NCI-H1092 (cell line): Measurements from ENCODE around the gene MRPL55.
A peak's percentile ranks its signal among the peaks of the same experiment; 100 is the strongest.

Experiments
- DNase-seq: peaks from one replicate; lab custom pipeline; 2025; lab: John Stamatoyannopoulos, UW

The MRPL55 gene

DNA sequence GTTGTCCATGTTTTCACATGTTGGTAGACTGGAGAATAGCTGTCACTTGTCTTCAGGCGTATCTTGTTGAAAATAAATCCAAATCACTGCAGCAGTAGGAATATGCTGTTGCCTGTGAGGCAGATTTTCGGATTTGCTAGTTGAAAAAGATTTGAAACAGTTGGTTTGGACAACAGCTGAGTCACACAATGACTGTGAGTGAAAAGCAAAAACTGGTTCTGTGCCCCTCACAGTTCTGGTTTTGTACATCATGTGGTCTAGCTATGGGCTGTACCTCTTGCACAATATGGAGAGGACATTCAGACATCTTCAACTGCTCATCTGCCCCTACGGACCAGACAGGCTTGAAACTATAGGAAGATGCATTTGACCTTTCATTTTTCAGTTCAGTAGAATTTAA lies 24.8 kb downstream of the MRPL55 start:
- DNase-seq, result no peak

DNA sequence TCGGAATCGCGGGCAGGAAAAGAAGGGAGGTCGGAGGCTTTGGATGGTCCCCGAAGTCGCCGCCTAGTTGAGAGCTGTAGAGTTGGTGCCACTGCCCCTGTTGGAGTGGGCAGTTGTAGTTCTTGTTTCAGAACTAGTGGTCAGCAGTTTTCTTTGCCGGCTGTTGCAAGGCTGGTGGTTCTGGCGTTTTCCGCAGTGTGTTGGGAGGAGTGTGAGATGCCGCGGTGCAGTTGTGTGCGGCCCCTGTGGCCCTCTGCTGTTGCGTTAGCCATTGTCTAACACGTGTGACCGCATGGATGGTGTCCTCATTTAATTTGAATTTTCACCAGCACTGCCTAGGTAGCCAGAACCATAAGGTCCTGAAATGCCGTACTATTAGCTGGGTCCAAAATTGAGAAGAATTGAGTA lies 25.2 kb downstream of the MRPL55 start:
- DNase-seq, result no peak

DNA sequence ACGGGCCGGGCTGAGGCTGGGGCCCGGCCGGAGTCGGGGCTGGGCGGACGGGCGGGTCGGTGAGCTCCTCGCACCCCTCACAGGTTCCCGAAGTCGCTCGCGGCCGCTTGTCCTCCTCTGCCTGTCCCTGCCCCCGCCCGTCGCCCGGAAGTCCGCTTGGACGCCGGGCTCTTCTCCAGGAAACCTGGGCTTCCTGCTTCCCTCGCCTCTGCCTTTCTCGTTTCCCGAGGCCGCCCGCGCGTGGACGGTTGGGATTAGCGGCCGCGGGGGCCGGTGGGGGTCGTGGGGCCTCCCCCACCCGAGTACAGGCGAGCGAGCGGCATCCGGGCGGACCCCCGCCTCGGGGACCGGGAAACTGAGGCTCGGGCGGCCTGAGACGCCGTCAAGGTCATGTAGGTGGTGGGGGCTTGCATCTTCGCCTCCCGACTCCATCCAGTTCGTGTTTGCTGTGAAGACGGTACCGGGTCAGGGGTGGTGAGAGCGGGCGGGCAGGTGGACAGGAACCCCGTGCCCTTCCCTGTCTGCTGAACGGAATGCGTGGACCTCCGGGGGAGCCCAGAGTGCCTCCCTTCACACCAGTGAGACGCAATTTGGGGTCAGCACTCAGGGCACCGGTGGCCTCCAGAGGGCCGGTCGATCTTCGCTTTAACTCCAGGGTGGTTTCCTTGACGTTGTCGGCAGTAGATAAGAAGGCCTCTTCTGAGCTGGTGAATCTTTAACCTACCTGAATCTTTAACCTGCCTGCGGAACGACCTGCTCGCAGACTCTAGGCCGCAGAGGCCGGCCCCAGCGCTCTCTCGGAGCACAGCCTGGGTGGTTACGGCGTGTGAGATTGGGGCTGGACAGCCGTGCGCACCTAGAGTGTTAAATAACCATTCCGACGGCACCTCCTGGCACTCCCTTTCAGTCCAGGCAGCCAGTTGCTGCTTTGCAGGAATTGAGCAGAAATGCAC lies 25.9 kb downstream of the MRPL55 start:
- no peak for DNase-seq

DNA sequence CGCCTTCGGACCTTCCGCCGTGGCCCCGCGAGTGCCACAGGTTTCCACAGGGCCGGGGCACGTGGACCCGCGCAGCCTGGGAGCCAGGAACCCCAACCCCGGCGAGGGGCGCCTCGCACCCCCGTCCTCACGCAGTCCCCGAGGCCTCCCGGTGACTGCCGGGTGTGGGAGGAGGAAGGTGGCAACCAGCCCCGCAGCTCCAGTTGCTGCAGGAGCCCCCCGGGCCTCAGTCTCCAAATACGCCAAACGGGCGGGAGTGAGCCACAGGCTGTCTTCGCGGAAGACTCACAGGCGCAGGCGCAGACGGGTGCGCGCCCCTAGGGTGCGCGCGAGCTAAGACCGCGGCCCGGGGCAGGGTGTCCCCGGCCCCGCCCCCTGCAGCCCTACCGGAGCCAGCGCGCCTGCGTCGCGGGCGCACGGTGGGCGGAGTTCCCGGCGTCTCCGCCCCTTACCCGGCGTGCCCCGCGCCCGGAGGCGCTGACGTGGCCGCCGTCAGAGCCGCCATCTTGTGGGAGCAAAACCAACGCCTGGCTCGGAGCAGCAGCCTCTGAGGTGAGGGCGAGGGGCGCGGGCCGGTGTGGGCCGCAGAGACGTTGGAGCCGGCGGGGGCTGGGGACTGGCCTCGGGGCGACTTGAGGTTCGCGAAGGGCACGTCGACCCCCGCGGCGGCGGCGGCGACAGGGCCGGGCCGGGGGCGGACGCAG lies 26.7 kb downstream of the MRPL55 start, which contains the start of gene ARF1:
Gene ARF1 (plus strand): TSS at position 495 of the 704 bp plus-strand sequence. CDS start 14,407 bp downstream, outside the sequence.
- peak; percentile 93 for DNase-seq

DNA sequence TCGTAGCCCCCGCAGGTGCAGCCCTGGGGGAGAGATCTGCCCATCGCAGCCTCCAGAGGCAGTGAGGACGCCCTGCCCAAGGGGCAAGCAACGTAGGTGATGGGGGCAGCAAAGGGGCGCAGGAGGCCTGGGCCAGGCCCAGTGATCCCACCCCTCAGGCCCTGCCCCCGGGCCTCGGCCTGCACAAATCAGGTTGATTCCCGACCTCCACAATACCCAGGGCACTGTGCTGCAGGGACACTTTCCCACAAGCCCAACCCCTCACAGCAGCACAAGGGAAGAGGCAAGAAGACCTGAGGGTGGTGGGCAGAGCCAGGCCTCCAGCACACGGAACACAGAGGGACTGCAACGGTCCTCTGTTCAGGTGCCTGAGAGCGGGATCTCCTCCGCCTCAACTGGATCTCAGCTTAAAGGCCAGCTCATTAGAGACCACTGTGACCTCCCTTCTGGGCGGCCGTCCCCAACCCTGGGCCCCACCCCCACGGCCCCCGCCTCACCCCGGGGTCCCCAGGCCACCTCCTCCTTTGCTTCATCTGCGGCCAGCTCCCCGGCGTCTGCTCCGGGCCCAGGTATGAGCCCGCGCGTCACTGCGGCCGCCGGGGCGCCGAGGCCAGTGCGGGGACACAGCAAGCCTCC lies 27.4 kb downstream of the MRPL55 start:
- DNase-seq, result no peak

DNA sequence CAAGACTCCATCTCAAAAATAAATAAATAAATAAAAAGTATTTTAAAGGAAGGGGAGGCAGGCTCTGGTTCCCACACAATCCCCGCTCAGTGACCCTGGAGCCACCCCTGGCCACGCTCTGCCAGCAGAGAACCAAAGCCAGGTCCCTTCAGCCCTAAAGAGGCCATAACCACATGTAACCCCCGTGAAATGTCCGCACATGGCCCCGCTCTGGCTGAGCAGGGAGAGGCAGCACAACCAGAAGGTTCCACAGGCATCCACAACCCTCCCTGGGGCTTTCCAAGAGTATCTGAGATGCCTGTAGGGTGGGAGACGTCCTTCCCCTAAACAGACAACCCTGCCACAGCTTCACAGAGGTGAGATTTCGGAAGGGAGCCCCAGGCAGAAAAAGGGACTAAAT lies 28.0 kb downstream of the MRPL55 start:
- no peak for DNase-seq

DNA sequence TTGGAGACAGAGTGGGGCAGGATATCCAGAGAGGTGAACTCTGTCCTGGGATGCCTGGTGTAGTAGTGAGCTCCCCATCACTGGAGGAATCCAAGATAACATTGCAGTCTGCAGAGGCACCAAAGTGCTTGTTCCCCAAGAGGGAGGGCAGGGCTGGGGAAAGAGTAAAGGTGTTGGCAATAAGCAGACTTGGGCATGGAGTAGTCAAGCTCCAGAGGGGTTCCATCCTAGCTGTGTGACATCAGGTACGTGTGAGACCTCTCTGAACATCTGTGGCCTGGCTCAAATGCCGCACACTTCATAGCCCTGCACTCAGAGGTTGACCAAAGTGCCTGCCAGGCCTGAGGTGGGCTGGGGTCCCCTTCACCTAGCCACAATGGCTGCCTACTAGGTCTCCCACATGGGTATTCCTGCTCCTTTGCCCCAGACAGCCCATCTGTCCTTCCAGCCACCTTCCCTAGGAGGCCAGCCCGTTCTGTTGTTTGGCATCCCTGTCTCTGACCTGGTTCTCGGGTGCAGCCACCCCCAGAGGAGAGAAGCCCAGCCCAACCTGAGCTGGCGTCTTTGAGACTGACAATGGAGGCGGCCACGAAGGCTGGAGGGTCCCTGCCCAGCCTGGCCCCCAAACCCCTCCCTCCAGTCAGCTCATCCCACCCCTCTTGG lies 29.4 kb downstream of the MRPL55 start:
- DNase-seq, result no peak

DNA sequence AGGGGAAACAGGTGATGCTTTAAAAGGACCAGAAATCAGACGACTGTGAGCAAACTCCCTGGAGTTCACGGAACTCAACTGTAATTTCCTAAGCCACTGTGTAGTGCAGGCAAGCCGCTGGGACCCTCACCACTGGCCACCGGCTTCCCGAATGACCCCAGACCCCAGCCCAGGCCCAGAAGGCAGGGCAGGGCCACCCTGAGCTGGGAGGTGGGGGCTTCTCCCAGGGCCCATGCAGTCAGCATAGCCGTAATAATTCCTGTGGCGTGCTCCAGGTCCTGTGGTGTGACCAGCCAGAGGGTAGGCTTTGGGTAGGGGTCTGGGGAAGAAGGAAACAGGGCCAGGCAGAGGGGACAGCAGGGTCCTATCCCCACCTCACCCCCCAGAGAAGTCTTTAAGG lies 30.1 kb downstream of the MRPL55 start:
- no peak for DNase-seq

DNA sequence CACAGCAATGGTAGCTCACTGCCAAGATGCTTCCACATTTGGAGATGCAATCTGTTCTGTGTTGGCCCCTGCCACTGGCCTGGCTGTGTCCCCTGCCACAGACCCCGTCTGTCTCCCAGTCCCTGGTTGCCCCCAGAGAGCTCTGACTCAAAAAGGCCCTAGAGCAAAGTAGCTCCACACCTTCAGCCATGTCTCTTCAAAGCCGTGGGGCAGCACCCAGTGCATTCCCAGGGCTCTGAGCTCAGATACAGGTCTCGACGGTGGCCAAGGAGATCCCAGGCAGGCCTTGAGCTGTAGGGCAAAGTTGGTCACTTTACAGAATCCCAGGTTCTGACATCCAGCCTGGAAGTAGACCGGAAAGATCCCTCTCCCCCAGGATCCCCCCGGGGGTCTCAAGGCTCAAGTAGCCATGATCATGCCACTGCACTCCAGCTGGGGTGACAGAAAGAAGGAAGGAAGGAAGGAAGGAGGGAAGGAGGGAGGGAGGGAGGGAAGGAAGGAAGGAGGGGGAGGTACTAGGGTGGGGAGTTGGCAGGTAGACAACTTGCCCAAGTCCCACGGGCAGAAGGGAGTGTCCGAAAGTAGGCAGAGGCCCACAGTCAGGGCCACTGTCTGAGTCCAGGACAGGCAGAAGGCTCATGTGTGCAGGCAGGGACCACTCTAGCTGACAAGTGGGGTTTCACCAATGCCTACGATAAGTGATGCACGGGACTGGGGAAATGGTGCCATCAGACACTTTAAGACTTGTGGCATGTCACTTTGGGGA lies 31.4 kb downstream of the MRPL55 start:
- no peak for DNase-seq

DNA sequence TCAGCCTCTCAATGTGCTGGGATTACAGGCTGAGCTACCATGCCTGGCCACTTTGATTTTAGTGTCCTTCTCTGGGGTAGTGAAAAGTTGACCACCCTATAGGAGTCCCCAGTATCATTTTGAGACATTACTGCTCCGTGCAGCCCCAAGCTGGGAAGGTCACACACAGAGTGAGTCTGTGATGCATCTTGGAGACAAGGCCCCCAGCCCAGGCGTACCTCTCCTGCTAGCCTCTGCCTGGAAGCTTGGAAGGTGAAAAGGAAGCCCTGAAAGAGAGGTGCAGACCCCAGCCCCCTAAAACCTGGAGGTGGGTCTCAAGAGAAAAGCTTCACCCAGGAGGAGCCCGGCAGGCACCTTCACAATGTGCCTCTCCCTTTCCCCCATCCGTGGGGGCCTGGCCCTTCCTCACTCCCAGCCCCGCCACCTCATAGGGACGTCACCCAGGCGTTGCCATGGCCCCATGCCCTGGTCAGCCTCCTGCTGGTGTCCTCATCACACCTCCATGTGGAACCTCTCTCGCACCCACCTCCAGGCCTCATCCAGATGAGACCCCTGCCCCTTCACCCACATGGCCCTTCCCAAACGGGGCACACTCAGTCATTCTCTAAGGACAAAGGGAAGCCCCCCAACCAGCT lies 32.2 kb downstream of the MRPL55 start:
- no peak for DNase-seq

DNA sequence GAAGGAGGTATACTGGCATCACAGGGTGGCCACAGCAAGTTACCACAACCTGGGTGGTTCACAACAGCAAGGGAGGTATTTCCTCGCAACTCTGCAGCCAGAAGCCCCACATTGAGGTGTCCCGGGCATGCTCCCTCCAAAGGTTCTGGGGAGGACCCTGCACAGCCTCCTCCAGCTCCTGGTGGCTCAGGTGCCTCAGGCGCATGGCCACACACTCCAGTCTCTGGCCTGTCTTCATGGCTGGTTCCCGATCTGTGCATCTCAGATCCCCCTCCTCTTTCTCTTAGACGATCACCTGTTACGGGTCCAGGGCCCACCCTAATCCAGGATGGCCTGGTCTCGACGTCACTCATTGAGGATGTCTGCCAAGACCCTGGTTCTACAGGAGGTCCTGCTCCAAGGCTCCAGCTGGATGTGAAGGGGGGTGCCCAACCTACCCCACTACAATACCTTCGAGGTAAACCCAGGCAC lies 33.3 kb downstream of the MRPL55 start:
- DNase-seq, result no peak

DNA sequence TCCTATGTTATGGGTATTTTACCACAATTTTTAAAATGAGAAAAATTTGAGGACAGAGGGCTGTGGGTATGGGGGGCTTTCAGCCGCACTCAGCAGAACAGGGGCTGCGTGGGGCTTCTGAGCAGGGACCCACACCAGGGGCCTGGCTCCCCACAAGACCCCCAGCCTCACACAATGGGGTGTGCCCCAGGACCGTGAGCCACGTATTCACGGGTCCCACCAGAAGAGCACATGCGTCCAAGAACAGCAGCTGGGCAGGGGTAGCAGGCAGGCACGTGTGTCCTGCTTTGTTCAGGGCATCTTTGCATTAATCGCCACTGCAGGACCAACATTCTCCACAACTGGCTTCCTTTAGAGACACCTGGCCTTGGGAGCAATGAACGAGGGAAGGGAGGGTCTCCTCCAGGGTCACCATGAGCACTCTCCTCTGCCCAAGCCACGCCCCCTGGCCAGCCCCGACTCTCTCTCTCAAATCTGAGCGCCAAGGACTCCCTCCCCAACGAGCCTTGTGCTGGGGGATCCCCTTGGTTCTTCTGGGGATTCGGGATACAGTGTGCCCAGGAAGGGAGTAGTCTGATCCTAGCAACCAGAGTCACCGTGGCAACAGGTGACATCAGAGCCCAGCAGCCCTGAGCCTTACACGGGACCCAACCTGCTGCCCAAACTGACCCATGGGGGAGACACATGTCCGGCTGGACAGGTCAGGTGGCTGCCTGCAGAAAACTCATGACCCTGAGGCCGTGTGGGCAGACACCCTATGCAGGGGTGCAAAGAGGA lies 34.0 kb downstream of the MRPL55 start:
- DNase-seq, result no peak

DNA sequence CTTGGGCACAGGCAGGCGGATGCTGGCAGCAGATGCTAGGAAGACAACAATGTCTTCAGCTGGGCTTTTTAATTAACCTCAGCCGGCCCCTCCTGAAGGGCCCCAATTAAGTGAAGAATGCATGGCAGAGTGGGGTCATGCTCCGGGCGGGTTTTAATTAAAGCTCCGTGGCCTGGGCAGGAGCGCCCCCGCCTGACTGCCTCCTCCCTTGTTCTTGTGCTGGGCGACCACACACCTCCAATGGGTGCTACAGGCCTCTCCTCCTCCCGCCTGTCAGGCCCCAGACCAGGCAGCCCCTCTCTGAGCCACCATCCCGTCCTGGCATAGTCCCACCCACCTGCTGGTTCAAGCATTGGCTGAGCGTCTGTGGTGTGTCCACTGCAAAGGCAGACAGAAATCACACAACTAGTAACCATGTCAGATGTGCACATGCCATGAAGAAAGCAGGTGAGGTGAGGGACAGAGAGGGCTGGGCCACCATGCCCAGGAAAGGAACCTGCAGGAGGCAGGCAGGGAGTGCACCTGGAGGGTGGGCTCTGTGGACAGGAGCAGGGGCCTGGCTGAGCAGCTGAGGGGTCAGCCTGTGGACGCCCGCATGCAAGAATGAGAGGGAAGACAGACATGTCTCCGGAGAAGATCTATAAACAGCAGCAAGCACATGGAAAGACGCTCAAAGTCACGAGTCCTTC lies 35.1 kb downstream of the MRPL55 start:
- no peak for DNase-seq

DNA sequence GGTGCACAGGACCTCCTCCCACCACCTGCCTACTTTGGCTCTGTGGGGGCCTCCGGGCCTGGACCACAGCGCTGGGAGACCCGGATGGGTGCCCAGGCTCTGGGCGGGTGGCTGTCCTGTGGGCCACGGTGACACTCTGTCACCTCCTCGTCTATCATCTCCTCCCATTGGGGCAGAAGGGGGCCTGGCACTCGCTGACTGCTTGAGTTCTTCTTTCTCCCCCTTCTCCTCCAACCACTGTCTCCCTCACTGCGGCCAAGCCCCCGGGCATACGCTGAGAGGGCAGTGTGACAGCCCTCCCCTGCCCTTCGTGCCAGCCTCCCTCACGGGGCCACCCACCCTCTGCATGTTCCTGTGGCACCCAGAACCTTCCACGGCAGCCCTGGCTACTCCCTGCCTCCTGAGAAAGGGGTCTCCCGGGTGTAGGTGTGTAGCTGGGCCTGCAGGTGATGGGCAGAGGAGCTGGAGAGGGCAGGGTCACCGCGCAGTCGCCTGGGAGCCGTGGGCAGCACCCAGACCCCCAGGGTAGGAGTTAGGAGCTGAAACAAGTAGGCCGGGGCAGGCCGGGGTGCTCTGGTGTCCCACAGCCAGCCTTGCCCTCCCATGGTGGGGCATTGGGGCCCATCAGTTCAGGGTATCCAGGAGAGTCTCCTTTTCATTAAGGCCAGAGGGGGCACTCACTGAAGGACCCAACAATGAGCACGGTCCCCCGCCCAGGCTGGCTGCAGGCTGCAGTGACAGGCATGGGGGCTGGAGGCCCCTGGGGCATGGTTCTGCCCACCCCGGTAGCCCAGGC lies 35.8 kb downstream of the MRPL55 start:
- DNase-seq, result no peak

DNA sequence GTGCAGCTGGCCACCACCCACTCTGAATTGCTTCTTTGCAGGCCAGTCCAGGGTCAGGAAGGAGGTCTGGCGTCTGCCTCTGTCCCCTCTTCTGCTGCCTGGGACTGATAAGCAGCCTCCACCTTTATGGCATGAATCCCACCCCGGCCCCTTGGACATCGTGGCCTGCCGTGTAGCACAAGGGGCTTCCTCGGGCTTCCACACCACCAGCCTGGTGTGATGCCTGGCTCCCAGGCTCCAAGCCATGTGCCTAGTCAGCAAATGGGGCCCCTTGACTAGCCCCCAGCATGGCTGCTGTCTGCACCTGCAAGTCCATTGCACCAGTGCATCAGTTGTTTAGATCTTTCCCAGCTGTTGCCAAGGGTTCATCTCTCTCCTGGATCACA lies 36.4 kb downstream of the MRPL55 start:
- DNase-seq, result no peak

DNA sequence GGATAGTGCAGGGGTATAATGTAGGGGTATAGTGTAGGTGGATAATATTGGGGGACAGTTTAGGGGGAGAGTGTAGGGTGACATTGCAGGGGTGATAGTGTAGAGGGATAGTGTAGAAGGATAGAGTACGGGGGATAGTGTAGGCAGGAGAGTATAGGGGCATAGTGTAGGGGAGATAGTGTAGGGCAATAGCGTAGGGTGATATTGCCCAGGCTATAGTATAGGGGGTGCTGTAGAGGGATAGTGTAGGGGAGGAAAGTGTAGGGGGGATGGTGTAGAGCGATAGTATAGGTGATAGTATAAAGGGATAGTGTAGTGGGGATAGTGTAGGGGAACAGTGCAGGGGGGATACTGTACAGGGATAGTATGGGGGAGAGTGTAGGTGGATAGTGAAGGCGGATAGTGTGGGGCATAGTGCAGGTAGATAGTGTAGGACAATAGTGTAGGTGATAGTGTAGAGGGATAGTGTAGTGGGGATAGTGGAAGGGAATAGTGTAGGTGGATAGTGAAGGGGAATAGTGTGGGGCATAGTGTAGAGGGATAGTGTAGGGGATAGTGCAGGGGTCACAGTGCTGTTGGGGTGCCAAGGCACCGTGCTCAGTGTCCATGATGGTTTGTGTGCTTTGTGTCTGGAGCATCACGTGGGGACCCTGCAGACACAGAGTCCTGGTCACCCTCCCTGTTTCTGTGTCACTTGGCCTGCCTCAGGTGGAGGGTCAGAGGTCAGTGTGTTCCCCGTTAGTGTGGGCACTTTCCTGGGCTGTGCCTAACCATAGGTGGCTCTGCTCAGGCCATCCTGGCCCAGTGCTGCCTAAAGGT lies 37.1 kb downstream of the MRPL55 start:
- DNase-seq, result no peak

DNA sequence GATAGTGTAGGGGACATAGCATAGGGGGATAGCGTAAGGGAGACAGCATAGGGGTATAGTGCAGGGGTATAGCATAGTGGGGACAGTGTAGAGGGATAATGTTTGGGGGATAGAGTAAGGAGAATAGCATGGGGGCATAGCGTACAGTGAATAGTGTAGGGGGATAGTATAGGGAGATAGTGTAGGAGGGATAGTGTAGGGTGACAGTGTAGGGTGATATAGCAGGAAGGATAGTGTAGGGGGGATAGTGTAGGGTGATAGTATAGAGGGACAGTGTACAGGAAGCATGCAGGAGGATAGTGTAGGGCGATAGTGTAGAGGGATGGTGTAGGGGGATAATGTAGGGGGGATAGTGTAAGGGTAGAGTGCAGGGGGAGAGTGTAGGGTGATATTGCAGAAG lies 38.2 kb downstream of the MRPL55 start:
- no peak for DNase-seq

DNA sequence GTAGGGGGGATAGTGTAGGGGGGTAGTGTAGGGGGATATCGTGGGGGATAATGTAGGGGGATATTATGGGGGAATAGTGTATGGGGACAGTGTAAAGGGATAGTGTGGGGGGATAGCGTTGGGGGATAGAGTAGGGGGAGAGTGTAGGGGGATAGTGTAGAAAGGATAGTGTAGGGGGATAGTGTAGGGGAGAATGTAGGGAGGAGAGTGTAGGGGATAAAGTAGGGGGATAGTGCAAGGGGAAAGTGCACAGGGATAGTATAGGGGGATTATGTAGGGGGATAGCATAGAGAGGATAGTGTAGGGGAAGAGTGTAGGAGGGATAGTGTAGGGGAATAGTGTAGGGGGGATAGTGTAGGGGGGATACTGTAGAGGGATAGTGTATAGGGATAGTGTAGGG lies 38.9 kb downstream of the MRPL55 start:
- no peak for DNase-seq
